Epidermal melanocyte (primary cell): ENCODE measurements around the gene SH3PXD2A.

Experiments used
- DNase-seq: peaks from one replicate; pipeline ENCODE4 v3.0.0; 2011; ENCODE audit warnings: low spot score; ENCODE audit not compliant: insufficient read length

The SH3PXD2A gene

DNA sequence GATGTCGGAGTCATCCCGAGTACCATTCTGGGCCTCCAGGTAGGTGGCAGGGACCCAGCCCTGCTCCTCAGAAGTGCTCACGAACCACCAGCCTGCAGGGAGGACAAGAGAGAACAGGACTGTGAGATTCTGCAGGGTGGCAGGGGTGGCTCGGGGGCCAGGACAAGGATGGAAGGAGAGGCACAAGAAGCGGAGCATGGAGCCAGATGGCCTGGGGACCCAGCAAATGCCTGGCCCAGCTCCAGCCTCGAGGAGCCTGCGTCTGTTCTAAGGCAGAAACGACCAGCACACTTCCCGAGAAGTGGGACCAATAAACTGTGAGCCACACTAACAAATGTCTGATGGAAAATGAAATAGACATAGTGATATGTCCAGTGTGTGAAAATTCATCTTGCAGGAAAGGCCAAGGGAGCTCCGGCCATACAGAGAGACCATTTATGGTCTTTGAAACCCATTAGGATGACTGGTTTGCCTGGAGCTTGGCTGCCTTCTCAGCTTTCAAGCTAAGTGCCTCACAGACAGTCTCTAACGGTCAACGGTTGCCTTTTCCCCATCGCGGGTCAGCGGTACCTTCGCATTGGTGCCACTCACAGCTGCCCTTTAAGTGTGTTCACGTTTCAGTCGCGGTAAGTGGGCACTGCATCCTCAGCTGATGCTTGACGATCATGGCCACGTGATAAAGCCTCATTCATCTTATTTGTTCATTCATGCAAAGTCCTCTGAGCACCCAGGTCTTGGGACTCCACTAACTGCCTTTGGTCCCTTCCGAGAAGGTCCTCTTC is 228.1 kb downstream of the SH3PXD2A start:
- DNase-seq = no peak

- no peak for DNase-seq
Observed at GRCh38 chr10:103626178-103626577, 229.2 kb downstream of the SH3PXD2A start.

- no peak for DNase-seq
Observed at GRCh38 chr10:103622935-103623574, 232.3 kb downstream of the SH3PXD2A start.

DNA sequence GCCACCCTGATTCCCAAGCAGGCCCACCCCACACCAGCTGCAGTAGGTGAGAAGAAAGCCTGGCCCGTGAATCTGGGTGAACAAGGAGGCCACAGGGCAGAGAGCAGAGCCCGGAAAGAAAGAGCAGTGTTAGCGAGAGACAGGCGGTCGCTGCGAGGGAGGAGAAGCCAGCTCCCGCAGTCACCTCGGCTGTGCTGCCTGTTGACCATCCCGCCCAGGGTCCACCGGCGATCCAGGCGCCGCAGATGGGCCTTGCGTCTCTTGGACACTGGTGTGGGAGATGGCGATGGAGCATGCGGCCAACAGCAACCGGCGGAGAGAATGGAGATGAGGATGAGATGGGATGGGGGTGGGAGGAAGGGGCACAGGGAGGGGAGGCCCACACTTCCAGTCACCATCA is 233.1 kb downstream of the SH3PXD2A start:
- no peak for DNase-seq

DNA sequence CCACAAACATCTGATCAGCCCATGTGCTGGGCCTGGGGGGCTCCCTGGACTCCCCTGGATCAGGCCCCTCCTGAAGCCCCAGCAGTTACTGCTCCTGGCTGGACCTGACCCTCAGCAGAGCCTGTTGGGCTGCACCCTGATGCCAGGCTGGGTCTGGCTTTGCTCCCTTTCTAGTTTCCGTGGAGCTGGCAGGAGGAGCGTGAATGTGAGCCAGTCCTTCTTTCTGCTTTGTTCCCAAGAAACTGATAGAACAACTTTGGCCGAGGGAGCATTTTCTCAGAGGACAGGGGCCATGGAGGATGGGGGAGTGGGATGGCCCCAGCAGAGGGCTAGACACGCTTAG is 233.6 kb downstream of the SH3PXD2A start:
- no peak for DNase-seq

DNA sequence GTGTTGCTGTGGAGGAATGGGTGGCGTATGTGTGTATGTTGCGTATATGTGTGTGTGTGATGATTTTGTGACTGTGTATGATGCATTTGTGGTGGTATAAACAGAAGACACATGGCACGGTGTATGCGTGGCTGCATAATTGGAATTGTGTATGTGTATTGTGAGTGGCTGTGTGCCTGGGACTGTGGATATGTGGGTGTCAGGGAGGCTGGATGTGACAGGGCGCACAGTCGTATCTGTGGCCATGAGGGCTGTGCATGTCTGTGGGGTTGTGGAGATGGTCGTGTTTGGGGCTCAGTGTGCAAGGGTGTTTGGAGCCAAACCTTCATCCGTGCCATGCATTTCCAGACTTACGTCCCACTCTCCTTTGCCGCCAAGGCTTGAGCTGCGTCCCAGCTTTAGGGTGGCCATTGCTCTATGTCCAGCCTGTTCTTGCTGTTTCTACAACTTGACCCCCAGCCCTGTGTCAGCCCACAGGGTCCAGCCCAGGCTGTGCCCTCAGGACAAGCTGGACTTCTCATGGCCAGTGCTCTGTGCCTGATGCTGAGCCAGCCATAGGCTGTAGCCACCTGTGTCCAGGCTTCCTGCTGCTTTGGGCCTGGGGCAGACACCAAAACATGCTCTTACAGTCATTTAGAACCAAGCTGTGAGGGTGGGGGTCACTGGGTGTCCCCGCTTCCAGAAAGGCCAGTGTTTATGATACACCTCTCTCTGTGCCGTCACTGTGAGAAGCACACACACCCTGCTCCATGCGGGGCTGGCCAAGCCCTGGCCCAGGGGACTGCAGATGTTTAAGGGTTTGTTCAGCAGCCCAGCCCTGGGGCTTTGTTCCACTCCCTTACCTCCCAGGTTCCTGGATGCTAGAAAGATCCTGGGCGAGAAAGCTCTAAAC is 234.2 kb downstream of the SH3PXD2A start:
- no peak for DNase-seq

DNA sequence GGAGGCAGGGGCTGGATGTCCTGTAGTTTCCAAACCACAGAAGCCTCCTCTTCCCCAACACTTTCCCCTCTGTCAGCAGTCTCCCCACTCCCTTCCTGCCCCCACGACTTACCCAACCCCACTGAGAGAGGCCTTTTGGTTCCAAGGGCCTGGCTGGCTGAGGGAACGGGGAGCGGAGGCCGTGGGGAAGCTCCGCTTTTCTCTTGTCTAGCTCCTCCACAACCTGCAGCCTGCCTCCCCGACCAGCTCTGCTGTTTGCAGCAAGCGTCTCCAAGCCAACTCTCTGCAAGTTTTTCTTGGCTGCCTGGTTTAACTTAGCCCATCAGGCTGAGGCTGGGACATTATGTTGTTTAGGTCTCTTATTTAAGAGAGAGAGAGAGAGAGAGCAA is 235.0 kb downstream of the SH3PXD2A start:
- no peak for DNase-seq

DNA sequence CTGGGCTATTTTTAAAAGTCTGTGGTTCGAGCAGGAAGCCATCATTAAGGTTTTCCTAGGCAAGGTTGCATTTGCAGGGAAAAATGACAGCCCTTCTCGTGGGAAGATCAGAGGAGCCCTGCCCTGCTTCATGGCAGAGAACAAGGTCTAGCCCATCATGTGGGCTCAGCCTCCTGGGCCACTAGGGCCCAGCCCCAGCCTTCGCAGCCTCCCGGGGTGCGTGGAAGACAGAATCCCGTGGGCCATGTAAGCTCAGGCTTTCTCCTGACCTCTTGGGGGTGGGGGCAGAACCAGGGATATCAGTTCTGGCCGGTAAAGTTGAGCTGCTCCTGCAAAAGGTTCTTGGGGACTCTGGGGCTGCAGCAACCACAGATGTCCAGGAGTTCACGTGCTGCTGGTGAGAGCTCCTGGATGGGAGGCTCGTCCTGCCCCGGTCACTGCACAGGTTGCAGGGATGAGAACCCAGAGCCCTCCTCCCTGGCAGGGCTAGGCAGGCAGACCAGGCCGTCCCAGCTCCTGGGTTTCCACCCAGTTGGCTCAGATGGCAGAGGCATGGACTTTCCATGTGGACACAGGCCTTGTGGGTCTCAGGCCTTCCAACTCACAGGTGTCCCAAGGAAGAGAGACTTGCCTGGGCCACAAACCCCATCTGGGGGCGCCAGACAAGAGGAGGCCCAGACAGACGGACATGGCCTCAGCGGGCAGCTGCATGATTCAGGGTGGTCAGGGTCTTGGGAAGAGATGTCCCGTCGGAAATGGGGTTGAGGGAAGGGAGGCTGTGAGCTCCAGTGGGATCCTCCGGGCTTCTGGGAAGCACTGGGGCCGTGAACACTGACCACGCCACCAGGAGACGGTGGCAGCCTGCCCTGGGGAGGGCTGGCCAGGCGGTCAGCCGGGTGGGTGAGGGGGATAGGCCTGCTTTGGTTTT is 235.7 kb downstream of the SH3PXD2A start:
- DNase-seq = no peak

GRCh38 chr10:103618575-103619423 is 236.6 kb downstream of the SH3PXD2A start:
- no peak for DNase-seq

GRCh38 chr10:103617602-103618385 is 237.6 kb downstream of the SH3PXD2A start:
- DNase-seq = no peak

GRCh38 chr10:103616705-103617601 is 238.4 kb downstream of the SH3PXD2A start:
- DNase-seq = peak; percentile 80

DNA sequence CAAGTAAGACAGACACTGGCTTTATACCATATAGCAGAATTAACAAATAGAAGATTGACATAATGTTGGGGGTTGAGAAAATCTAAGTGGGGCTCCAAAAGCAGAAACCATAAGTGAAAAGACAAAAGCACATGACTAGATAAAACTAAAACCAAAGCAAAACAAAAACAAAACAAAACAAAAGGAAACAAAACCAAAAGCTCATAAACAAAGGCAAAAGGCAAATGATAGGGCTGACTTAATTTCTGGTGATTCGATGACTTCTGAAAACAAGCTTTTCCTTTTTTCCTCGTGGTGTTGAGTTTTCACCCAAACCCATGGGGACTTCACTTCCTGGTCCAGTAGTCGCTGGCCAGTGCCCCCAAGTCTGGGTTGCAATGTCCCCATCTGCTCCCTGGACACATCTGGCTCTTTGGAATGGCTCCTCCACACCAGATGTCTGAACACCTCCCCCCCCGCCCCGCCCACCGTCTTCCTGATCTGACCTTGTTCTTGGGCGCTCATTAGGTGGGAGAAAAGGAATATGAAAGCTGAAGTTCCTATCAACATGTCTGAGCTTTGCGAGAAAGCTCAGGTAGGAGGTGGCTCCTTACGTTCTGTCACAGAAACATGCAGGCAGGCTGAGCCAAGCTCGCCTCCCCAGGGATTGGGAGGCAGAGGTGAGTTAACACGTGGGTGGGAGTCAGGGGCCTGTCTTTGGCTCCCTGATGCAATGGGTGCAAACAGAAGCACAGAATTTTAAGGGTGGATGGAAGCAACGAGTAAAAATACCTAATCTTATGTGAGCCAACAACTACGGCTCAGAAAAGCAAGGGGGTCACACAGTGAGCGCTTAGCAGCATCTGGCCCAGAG is 240.8 kb downstream of the SH3PXD2A start:
- DNase-seq = no peak

- no peak for DNase-seq
Observed at GRCh38 chr10:103613616-103614015, 241.8 kb downstream of the SH3PXD2A start.

GRCh38 chr10:103612462-103613365 is 242.7 kb downstream of the SH3PXD2A start:
- DNase-seq = no peak

- DNase-seq = no peak
Observed at GRCh38 chr10:103610921-103611511, 244.4 kb downstream of the SH3PXD2A start.

GRCh38 chr10:103610083-103610472 is 245.3 kb downstream of the SH3PXD2A start:
- DNase-seq = no peak
